HL-60/S4 treated with phorbol 12-myristate 13-acetate at 8.2 ng/mL for 4 days and 3 days (cell line): Measurements from ENCODE around the gene LMAN2L.

Experiments
- in situ Hi-C: fragments of 300-500 bp; cut with MboI; formaldehyde crosslinking; loops from 2 replicates; pipeline ENCODE4 v1.15.0; 2022; ENCODE audit warnings: low sequenced_read_pairs

The LMAN2L gene

DNA sequence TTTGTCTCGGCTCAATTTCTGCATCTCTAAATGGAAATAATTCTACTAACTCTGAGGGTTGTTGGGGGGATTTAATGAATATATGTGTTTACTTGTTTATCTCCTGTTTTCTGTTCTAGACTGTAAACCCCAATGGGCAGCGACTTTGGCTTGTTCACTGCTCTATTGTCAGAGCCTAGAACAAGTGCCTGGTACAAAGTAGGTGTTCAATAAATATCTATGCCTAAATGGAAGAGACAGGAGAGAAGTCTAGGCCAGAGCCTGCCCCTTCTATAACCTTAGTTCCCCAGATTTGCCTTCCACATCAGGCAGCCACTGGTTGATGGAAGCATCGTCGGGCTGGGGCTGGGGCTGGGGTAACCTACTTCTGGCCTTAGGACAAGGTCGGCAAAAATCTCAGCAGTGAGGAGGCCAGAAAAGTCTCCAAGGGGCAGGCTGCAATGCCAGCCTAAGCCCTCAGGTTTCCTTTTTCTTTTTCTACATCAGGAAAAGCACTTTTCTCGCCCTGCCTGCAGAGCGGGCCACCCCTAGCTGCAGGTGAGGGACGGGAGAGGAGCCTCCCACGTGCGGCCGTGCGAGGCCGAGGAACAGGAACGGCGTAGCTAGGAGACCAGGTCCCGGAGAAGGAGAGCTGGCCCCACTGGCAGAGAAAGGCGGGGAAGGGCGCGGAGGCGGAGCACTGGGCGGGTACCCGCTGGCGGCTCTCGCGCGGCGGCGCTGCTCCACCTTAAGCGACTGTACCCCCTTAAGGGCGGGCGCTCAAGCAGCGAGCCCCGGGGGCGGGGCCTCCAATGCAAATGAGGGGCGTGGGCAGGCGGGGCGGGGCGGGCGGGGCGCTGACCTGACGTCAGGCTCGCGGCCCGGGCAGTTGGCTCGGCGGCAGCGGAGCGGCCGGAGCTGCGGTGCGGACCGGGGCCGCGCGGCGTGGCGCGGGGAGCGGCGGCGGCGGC lies 20.4 kb upstream of the LMAN2L start, which contains the start of gene CNNM4:
CNNM4 (plus strand) TSS at position 867 of the 950 bp plus-strand sequence. CDS start 98 bp downstream, outside the sequence.
- in situ Hi-C loops: no loop called here

DNA sequence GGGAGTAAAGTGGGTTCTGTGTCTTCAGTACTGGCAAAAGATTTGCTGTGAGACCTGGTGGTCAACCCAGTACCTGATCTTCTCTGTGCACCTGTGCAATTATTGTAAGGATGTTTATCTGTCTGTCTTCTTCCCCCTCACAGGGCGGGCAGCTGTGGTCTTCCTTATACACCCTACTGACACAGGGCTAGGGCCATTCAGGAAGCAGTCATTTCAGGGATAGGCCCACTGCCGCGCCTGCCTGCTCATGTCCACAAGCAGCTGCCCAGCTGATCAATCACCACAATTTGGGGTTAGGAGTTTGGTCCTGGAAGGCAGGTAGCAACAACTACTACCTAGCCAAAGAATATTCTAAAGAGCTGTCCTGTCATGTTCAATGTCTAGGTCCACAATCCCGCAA lies 19.7 kb upstream of the LMAN2L start:
- in situ Hi-C loops: no loop called here

DNA sequence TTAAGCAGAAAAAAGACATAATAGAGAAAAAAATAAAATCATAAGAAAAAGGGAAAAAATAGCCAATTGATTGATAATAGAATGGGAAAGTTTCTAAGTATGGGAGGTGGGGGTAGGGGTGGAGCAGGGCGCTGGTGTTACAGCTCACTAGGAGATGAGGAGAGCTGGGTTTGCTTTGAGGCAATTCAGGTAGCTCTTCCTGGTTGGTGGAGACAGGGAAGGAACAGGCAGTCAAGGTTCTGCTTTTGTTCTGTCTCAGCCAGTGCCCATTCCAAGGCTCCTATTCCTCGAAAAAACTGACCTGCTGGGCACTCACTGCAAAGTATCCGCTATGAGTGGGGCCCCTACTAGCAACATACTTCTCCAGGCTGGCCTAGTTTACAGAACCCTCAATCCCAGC lies 19.1 kb upstream of the LMAN2L start:
- in situ Hi-C loops: no loop called here

DNA sequence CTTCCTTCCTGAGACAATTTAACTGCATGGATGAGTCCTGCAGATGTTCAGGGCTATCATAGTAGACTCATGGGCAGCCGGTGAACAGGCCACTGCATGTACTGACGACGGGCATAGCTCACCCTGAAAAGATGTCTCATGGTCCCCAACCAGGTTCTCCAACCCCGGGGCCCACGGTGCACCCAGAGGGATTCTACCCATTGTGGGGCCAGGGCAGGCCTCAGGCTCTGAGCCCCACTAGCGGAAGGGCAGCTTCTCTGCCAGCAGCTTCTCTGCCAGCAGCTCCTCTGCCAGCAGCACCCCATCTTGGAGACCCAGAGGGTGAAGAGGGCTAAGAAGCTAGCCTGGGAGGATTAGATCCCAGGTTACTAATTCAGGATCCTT lies 17.6 kb upstream of the LMAN2L start:
- in situ Hi-C loops: no loop called here

DNA sequence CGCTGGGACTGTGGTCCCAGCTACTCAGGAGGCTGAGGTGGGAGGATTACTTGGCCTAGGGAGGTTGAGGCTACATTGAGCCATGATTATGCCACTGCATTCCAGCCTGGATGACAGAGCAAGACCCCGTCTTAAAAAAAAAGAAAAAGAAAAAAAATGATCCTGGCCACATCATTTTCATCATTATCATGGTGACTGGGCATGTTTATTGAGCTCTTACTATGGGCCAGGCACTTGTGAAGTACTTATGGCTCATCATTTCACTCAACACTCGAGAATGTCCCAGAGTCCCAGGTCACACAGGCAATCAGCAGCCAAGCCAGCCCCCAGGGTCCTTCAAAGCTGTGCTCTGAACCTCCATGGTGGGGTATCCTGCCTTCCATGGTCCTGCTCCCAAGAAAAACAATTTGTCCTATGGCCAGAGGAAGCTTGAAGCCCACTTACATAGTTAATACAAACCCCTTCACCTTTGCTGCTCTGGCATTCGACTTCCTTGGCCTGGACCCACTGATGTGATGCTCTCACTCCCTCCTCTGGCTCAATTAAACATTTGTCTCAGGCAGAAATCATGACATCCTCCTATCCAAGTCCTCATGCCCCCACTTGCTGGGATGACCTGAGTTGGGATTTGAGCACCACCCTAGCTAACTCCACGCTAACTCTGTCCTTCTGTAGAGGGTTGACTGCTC lies 17.1 kb upstream of the LMAN2L start:
- in situ Hi-C loops: no loop called here

DNA sequence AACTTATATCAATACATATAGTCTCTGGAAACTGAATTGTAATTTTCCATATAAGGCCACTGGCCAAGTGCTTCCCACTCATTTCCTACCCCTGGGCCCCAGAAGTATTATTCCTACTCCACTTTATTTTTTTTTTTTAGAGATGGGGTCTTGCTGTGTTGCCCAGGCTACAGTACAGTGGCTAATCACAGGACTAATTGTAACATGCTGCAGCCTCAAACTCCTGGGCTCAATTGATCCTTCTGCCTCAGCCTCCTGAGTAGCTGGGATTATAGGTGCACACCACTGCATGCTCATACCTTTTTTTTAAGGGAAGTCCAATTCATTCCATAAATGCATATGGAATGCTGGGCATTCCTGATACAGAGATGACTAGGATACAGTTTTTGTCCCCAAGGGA lies 14.5 kb upstream of the LMAN2L start:
- in situ Hi-C loops: no loop called here

DNA sequence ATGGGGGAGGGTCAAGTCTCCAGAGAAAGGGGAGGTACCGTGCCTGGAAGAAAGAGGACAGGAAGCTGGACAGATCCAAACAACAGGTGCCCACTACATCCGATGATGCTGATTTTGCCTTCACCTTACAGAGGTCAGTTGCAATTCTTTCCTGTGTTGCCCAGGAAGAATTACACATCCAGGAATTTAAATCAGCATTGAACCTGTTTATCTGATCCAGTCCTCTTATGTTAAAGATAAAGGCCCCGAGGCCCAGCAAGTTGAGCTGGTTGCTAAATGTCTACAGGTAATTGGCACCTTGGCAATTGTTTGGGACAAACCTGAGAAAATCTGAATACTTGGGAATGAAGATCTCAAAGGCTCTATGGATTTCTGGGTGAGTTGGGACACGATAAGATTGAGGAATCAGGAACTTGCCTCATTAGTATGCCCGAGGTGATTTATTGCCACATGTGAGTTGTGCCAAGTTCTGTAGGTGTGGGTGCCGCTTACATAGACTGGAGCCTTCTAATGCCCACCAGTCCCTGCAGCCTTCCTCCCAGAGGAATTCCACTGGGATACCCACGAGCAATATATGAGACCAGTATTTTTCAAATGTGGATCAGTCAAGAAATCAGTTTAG lies 13.9 kb upstream of the LMAN2L start:
- in situ Hi-C loops: no loop called here

DNA sequence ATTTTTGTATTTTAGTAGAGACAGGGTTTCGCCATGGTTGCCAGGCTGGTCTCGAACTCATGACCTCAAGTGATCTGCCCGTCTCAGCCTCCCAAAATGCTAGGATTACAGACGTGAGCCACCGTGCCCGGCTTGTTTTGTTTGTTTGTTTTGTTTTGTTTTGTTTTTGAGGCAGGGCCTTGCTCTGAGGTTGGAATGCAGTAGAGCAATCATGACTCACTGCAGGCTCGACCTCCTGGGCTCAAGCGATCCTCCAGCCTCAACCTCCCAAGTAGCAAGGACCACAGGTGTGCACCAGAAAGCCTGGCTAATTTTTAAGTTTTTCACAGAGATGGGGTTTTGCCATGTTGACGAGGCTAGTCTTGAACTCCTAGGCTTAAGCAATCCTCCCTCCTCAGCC lies 11.9 kb upstream of the LMAN2L start:
- in situ Hi-C loops: no loop called here

DNA sequence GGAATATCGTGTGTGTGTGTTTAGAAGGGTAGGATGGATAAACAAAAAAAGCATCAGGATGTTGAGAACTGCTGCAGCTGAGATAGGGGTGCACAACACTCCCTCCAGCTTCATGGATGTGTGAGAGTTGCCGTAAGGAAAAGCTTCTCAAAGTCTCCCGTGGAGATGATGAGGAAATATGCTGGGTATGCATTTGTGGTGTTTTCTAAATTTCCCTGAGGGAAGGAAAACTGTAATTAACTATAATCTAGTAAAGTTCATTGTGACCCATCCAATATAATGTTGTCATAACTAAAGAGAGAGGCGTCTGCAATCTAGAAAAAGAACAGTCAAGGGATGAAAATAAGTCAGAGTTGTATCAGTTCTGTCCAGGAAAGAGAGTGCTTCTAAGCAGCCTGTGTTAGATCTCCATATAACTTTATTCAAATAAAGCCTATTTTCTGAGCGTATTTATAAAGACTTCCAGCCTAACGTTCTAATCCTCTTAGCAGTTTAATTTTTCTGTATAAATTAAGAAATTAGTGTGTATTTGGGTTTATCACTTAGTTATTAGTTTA lies 7.3 kb upstream of the LMAN2L start:
- in situ Hi-C loops: no loop called here

DNA sequence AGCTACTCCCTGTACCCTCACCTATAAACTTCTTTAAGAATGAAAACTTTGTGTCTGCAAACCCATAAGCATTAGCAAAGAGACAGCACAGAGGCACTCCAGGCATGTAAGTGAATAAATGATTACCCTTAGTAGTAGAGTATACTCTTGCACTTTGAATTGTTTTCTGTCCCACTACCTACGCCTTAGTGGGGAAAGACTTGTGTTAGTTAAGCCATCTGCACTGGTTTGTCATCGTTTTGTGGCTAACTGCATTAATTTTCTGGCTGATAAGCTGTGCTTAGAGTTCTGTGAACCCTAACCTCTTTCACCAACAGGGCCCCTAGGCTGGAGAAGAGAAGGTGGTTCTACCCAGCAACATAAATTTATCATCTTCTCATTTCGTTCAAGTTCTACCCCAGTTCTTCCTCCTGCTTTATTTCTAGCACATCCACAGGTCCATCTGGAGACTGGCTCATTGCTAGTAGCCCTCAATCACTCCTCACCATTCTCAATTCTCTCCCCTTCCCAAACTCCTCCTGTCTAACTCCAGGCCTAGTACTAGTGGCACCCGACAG lies 710 bp downstream of the LMAN2L start:
- in situ Hi-C loops: no loop called here

DNA sequence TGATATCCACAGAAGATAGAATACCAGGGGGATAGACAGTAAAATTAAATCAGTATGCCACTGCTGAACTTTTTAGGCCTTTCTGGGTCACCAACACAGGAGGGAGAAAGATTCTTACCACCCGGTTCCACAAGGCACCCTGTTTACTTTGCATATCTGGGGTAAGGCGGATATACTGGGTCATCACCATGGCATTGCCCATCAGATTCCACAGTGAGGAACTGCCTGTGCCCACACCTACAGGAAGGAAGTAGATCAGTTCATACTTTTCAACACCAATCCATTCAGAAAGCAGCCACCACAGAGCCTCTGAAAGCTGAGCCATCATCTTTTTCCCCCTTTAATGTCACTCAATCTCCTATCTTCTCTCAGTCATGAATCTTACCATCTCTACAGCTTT lies 2.0 kb downstream of the LMAN2L start:
- in situ Hi-C loops: no loop called here

DNA sequence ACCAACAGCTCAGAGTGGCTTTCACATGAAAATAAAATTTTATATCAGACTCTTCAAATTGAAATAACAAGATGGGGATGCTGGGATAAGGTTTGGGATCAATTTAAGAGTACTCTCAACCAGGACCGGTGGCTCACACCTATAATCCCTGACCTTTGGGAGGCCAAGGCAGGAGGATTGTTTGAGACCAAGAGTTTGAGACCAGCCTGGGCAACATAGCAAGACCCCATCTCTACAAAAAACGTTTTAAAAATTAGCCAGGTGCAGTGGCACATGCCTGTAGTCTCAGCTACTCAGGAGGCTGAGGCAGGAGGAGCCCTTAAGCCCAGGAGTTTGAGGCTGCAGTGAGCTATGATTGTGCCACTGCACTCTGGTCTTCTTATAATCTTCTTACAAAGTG lies 2.6 kb downstream of the LMAN2L start:
- in situ Hi-C loops: no loop called here

DNA sequence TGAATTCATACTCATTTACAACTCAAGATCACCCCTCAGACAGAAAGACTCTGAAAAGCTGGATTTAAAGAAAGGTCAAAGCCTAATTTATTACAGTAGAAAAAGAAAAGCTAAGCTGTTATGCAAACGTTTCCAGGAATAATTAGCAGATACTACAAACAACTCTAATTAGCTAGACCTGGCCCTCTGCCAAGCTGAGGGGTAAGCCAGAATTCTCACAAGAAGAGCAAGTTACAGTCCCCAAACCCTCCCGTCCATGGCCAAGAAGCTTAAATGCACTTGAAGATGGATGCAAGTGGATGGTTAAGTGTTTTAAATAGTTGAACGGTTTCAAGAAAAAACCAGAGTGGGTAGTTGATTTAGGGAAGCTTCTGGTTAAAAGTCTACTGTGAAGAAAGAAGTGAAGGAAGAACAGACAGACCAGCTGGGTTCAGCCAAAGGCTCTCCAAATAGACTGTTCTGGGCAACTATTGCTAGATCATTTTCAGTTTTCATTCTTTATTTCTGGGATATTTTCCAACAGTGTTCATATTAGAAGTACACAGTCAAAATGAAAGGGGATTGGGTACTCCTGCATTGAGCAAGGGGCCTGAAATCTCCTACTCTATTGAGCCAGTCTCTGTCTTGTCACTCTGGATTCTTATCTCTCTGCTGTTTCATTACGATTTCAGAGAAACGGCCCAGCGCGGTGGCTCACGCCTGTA lies 4.8 kb downstream of the LMAN2L start:
- in situ Hi-C loops: no loop called here

DNA sequence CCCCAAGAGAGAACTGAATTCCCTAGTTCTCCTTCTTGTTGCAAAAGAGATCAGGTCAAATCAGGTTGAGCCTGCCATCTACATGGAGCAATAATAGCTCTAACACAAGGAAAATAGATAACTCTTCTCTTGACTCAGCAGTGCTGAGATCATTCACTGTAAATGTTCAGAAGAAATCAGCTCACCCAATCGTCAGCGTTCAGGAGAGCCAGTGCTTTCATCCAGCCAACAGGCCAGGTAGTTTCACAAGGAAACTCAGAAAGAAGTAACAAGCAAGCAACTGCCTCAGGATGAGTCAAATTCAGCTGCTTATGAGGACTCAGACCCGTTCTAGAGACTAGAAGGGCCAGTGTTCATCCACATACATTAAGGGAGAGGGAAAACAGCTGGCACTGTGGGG lies 5.9 kb downstream of the LMAN2L start:
- in situ Hi-C loops: no loop called here

DNA sequence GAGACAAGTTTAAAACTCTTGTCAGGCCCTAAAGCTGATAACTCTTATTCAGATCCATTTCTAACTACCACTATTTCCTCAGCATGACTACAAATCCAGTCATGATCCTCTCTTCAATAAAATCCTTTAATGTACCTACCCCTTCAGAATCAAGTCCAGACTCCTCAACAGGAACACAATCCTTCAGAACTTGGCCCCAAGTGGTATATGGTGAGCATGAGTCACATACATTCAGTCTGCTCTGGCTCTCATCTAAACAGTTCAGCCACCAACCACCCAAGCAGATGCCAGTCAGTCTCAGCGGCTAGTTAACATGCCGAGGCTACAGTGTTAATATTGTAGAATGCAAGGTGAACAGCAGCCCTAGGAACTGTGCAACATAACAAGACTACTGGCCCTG lies 9.7 kb downstream of the LMAN2L start:
- in situ Hi-C loops: no loop called here

DNA sequence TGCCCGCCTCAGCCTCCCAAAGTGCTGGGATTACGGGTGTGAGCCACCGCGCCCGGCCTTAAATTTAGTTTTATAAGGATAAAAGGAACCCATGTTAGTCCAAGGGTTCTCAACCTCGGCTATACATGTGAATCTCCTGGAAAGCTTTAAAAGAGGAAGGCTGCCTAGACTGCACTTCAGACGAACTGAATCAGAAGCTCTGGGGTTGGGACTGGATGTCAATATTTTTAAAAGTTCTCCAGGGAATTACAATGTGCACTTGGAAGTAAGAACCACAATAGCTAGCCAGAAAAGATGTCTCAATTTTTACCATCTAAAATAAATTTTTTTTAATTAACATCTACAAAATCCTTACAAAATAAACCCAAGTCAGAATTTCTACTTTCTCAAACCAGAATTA lies 10.1 kb downstream of the LMAN2L start:
- in situ Hi-C loops: no loop called here

DNA sequence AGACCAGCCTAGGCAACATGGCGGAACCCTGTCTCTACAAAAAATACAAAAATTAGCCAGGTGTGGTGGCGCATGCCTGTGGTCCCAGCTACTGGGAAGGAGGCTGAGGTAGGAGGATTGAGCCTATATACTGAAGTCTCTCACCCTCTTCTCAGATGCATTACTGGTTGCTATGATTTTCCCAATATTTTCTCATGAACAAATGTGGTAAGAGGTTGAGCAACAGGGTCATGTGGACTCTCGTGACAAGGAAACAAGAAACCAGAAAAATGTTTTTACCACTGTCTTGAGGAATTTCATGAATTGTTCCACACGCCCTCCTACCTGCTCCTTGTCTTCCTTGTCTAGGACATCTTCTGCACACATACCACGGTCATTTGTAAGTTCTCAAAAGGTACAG lies 12.4 kb downstream of the LMAN2L start:
- in situ Hi-C loops: no loop called here

DNA sequence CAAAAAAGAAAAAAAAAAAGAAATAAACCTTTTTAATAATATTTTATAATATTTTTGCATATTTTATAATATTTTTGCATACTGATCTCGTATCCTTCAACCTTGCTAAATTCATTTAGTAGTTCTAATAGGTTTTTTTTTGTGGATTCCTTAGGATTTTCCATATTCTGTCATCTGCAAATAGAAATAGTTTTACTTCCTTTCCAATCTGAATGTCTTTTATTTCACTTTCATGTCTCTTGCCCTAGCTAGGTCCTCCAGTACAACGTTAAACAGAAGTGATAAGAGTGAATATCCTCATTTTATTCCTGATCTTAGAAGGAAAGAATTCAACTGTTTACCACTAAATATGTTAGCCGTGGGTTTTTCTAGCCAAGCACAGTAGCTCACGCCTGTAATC lies 13.7 kb downstream of the LMAN2L start:
- in situ Hi-C loops: no loop called here

DNA sequence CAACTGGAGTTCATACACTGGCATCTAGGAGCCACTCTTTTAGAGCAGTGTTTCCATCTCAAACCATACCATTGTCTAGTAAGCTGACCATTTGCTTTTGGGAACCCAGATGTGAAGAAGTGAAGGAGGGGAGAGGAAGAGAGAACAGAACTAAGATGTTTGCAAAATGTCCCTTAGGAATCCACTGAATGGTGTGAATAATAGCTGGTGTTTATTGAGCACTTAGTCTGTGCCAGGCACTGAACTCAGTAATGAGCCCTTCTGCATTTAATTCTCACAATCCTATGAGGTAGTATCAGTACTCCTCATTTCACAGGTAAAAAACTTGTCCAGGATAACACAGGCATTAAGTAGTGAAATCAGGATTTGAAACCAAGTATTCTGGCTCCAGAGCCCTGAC lies 23.5 kb downstream of the LMAN2L start:
- in situ Hi-C loops: no loop called here

DNA sequence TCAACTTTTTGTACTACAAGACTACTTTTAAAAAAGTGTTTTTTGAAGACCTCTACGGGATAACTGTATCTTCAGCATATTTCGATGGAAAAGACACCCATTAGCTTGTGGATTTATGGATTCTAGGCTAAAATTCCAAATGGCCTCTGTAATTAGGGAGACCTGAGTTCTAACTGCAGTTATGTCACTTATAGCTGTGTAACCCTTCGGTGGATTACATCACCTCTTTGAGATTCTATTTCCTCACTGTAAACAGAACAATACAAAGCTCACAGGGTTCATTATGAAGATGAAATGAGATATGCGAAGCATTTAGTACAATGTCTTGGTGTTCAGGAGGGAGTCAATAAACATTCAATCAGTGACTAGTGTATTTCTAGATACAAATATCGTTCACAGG lies 24.2 kb downstream of the LMAN2L start:
- in situ Hi-C loops: no loop called here

DNA sequence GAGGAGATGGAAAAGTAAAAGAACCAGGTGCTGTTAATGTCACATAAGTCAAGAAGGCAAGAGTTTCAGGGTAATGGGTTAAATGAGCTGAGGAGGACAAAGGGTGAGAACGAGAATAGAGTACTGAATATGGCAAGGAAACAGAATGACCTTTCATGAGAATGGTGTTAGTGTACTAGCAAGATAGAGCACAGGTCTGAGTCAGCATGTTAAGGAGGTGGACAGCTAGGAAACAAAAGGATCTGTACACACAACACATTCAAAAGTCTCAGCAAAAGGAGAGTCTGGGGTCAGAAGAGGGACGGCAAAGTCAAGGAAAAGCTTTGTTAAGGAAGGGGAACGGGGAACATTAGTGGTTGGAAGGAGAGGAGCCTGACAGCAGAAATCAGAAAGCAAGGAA lies 28.9 kb downstream of the LMAN2L start:
- in situ Hi-C loops: no loop called here
